ENCODE measurements around the gene TM4SF20. TPM values are rescaled to one million over a fixed set of nuclear protein-coding genes. Genes with fewer than 3 reads are reported as not detected.

The TM4SF20 gene
- total and polyA plus RNA-seq, 2 experiments from 2014 or later = not detected

DNA sequence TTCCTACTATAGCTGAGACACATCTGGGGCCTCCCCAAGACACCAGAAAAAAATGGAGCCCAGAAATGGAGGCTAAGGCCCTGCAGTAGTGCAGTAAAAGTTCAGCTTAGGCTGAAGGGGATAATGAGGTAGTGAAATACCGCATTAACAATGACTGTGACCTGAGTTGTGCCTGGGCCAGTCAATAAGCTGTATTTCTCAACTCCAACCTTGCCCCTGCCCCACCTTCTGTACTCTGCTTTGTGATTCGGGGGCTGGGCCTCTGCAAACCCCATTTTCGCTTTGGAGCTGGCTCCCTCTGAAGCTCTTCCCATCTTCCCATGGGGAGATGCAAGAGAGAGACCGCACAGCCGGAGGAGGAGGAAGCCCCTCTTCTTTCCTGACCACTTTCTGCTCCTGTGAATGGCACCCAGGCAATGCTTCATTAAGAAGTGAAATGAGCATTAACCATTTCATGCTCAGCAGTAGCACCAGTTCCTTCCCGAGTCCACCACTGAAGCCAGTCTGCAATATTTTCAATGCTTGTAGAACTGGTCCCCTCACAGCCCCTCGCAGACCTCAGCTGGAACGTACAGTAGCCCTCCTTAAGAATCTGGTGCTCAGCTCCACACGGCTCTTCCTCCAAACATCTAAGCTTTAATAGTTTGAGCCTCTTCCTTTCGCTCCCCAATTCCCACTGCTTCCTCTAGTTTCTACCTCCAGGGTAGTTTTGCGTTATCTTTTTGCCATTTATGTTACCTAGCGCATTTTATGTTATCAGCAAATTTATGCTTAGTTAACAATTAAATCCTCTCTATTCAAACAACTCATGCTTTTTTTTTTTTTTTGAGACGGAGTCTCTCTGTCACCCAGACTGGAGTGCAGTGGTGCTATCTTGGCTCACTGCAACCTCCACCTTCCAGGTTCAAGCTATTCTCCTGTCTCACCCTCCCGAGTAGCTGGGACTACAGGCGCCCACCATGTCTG lies 41.3 kb upstream of the TM4SF20 start (continued):
- TF ChIP-seq POLR2AphosphoS5 (IDR thresholded peaks at IDR 0.05; ENCODE audit: low read depth) (no peak), STAT1 (IDR thresholded peaks at IDR 0.05; ENCODE audit: unreplicated experiment) (no peak), ZNF331 (CRISPR knock-in tag; IDR thresholded peaks at IDR 0.05; ENCODE audit: low read depth) (no peak), JUNB (IDR thresholded peaks at IDR 0.05; ENCODE audit: unreplicated experiment) (no peak)
- TF ChIP-seq, protein P1, sequence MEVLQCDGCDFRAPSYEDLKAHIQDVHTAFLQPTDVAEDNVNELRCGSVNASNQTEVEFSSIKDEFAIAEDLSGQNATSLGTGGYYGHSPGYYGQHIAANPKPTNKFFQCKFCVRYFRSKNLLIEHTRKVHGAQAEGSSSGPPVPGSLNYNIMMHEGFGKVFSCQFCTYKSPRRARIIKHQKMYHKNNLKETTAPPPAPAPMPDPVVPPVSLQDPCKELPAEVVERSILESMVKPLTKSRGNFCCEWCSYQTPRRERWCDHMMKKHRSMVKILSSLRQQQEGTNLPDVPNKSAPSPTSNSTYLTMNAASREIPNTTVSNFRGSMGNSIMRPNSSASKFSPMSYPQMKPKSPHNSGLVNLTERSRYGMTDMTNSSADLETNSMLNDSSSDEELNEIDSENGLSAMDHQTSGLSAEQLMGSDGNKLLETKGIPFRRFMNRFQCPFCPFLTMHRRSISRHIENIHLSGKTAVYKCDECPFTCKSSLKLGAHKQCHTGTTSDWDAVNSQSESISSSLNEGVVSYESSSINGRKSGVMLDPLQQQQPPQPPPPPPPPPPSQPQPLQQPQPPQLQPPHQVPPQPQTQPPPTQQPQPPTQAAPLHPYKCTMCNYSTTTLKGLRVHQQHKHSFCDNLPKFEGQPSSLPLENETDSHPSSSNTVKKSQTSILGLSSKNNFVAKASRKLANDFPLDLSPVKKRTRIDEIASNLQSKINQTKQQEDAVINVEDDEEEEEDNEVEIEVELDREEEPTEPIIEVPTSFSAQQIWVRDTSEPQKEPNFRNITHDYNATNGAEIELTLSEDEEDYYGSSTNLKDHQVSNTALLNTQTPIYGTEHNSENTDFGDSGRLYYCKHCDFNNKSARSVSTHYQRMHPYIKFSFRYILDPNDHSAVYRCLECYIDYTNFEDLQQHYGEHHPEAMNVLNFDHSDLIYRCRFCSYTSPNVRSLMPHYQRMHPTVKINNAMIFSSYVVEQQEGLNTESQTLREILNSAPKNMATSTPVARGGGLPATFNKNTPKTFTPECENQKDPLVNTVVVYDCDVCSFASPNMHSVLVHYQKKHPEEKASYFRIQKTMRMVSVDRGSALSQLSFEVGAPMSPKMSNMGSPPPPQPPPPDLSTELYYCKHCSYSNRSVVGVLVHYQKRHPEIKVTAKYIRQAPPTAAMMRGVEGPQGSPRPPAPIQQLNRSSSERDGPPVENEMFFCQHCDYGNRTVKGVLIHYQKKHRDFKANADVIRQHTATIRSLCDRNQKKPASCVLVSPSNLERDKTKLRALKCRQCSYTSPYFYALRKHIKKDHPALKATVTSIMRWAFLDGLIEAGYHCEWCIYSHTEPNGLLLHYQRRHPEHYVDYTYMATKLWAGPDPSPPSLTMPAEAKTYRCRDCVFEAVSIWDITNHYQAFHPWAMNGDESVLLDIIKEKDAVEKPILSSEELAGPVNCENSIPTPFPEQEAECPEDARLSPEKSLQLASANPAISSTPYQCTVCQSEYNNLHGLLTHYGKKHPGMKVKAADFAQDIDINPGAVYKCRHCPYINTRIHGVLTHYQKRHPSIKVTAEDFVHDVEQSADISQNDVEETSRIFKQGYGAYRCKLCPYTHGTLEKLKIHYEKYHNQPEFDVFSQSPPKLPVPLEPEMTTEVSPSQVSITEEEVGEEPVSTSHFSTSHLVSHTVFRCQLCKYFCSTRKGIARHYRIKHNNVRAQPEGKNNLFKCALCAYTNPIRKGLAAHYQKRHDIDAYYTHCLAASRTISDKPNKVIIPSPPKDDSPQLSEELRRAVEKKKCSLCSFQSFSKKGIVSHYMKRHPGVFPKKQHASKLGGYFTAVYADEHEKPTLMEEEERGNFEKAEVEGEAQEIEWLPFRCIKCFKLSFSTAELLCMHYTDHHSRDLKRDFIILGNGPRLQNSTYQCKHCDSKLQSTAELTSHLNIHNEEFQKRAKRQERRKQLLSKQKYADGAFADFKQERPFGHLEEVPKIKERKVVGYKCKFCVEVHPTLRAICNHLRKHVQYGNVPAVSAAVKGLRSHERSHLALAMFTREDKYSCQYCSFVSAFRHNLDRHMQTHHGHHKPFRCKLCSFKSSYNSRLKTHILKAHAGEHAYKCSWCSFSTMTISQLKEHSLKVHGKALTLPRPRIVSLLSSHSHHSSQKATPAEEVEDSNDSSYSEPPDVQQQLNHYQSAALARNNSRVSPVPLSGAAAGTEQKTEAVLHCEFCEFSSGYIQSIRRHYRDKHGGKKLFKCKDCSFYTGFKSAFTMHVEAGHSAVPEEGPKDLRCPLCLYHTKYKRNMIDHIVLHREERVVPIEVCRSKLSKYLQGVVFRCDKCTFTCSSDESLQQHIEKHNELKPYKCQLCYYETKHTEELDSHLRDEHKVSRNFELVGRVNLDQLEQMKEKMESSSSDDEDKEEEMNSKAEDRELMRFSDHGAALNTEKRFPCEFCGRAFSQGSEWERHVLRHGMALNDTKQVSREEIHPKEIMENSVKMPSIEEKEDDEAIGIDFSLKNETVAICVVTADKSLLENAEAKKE (CRISPR knock-in tag; IDR thresholded peaks at IDR 0.05) = no peak

DNA sequence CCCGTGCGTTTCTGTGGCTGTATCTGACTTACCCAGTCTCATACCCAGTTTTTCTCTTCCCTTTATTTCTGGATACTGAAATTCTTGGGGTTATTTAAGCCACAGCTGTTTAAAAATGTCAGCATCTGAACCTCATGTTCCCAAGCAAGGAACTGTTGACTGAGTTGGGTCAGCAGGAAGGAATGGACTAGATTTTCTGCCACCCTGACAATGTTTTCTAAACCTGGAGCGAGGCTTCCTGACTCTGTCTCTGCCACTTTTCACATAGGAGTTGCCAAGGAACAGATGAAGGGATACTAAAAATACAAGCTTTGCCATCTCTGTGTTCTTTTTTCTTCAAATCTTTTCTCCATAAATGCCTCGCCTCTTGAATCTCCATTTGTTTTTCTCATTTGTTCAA lies 37.6 kb upstream of the TM4SF20 start:
- Histone ChIP-seq H3K4me3 (no peak overlapping the region), H2AFZ (0 out of 2 replicates have a peak overlapping the region, but pooled peaks have one; percentile 47), H3K36me3 (ENCODE audit: insufficient read depth) (no peaks in the 10 kb centered on the region), H3K4me2 (no peak overlapping the region), H4K20me1 (replicated peaks; ENCODE audit: insufficient read depth) (no peaks in the 10 kb centered on the region), H3K4me1 (ENCODE audit: insufficient read depth) (no peaks in the 10 kb centered on the region), H3K27ac (ENCODE audit: low read depth) (no peak overlapping the region), H3F3A (replicated peaks; ENCODE audit: low read depth) (no peaks in the 10 kb centered on the region), H3K79me2 (replicated peaks; ENCODE audit: insufficient read depth) (no peaks in the 10 kb centered on the region), H3K9me2 (ENCODE audit: insufficient read depth) (no peaks in the 10 kb centered on the region), H3K27me3 (ENCODE audit: insufficient read depth) (no peaks in the 10 kb centered on the region)
- Mint-ChIP-seq H3K27ac (no peak overlapping the region), H3K4me3 (no peak overlapping the region), H3K9me3 (no peaks in the 10 kb centered on the region), H3K27me3 (ENCODE audit: insufficient read depth, low read depth, poor library complexity) (no peaks in the 10 kb centered on the region), H3K4me1 (peaks cover 5% of the 10 kb centered on the region), H3K36me3 (ENCODE audit: low read depth) (no peaks in the 10 kb centered on the region)
- TF ChIP-seq EZH2phosphoT487 (IDR thresholded peaks at IDR 0.05; ENCODE audit: unreplicated experiment) (no peak), CREB1 (CRISPR knock-in tag; IDR thresholded peaks at IDR 0.05; ENCODE audit: low read depth) (no peak)
- no peak for DNase-seq (ENCODE audit: low spot score)
- ATAC-seq = no peak
